ENCODE results near the gene MYO1B.

GRCh38 chr2:191435141-191435540 is 189.9 kb downstream of the MYO1B start:
- TF ChIP-seq BHLHE40 (IDR thresholded peaks at IDR 0.05; ENCODE audit: borderline replicate concordance in 1 of 2, low read depth in 2 of 2, low read length in 1 of 2) (no peak), CHD1 (IDR thresholded peaks at IDR 0.05; ENCODE audit: low read depth, low read length) (no peak), ZBED1 (IDR thresholded peaks at IDR 0.05; ENCODE audit: borderline replicate concordance) (no peak), POLR2AphosphoS5 (IDR thresholded peaks at IDR 0.05; ENCODE audit: low read length) (no peak), RAD21 (IDR thresholded peaks at IDR 0.05; ENCODE audit: insufficient read depth, low read depth, low read length) (no peak)
- TF ChIP-seq, protein P1, sequence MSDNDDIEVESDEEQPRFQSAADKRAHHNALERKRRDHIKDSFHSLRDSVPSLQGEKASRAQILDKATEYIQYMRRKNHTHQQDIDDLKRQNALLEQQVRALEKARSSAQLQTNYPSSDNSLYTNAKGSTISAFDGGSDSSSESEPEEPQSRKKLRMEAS (IDR thresholded peaks at IDR 0.05; ENCODE audit: low read depth, low read length): no peak

Data from GM12878 (cell line).